Measurements from ENCODE around the gene KIF14.
"Not testable (repeated sequence)": the region's sequence is repeated elsewhere in the genome, so short reads cannot be mapped to it uniquely, and the experiment has no call there.

Gene KIF14

GRCh38 chr1:200652378-200652777 lies 31.8 kb upstream of the KIF14 start:
- Histone ChIP-seq H3K9me3 (ENCODE audit: control insufficient read depth in 1 of 2, low read length in 2 of 2) (no peaks in the 10 kb centered on the region), H3K4me1 (ENCODE audit: control insufficient read depth in 1 of 2, insufficient read depth in 2 of 2, low read length in 2 of 2) (no peaks in the 10 kb centered on the region), H3K27me3 (ENCODE audit: low read depth, low read length) (no peaks in the 10 kb centered on the region), H3K36me3 (ENCODE audit: control insufficient read depth in 1 of 2, insufficient read depth in 2 of 2, low read length in 2 of 2) (peaks cover 12 to 53% of the 10 kb centered on the region in 2 donors), H3K4me3 (ENCODE audit: low read depth in 1 of 2, low read length in 2 of 2) (no peak overlapping the region), H3K27ac (ENCODE audit: low read length) (no peak overlapping the region)

GRCh38 chr1:200646515-200646914 lies 26.0 kb upstream of the KIF14 start:
- Histone ChIP-seq H3K9me3 (ENCODE audit: control insufficient read depth in 1 of 2, low read length in 2 of 2) (no peaks in the 10 kb centered on the region), H3K27me3 (ENCODE audit: low read depth, low read length) (no peaks in the 10 kb centered on the region), H3K27ac (ENCODE audit: low read length) (no peak overlapping the region), H3K4me1 (ENCODE audit: control insufficient read depth in 1 of 2, insufficient read depth in 2 of 2, low read length in 2 of 2) (no peaks in the 10 kb centered on the region), H3K4me3 (ENCODE audit: low read depth in 1 of 2, low read length in 2 of 2) (no peak overlapping the region), H3K36me3 (ENCODE audit: control insufficient read depth in 1 of 2, insufficient read depth in 2 of 2, low read length in 2 of 2) (peaks cover 5 to 26% of the 10 kb centered on the region in 2 donors)

GRCh38 chr1:200644021-200644420 lies 23.5 kb upstream of the KIF14 start:
- Histone ChIP-seq H3K27ac (ENCODE audit: low read length) (no peak overlapping the region), H3K36me3 (ENCODE audit: control insufficient read depth in 1 of 2, insufficient read depth in 2 of 2, low read length in 2 of 2) (peaks cover 5 to 22% of the 10 kb centered on the region in 2 donors), H3K4me3 (ENCODE audit: low read depth in 1 of 2, low read length in 2 of 2) (no peak overlapping the region)

GRCh38 chr1:200642481-200642880 lies 21.9 kb upstream of the KIF14 start:
- H3K27ac ChIP-seq (ENCODE audit: low read length): no peak overlapping the region
- no peak overlapping the region for H3K4me3 ChIP-seq (ENCODE audit: low read depth in 1 of 2, low read length in 2 of 2)
- no peaks in the 10 kb centered on the region for H3K9me3 ChIP-seq (ENCODE audit: control insufficient read depth in 1 of 2, low read length in 2 of 2)
- no peaks in the 10 kb centered on the region for H3K4me1 ChIP-seq (ENCODE audit: control insufficient read depth in 1 of 2, insufficient read depth in 2 of 2, low read length in 2 of 2)
- H3K27me3 ChIP-seq (ENCODE audit: low read depth, low read length): no peaks in the 10 kb centered on the region
- H3K36me3 ChIP-seq (ENCODE audit: control insufficient read depth in 1 of 2, insufficient read depth in 2 of 2, low read length in 2 of 2): peaks cover 5 to 10% of the 10 kb centered on the region in 2 donors

More at GRCh38 chr1:200644021-200644420, 23.5 kb upstream of the KIF14 start:
- no peaks in the 10 kb centered on the region for H3K9me3 ChIP-seq (ENCODE audit: control insufficient read depth in 1 of 2, low read length in 2 of 2)
- no peaks in the 10 kb centered on the region for H3K27me3 ChIP-seq (ENCODE audit: low read depth, low read length)
- no peaks in the 10 kb centered on the region for H3K4me1 ChIP-seq (ENCODE audit: control insufficient read depth in 1 of 2, insufficient read depth in 2 of 2, low read length in 2 of 2)

- Histone ChIP-seq H3K27ac (ENCODE audit: low read length) (no peak overlapping the region), H3K36me3 (ENCODE audit: control insufficient read depth in 1 of 2, insufficient read depth in 2 of 2, low read length in 2 of 2) (peaks cover 0 to 3% of the 10 kb centered on the region in 2 donors), H3K4me3 (ENCODE audit: low read depth in 1 of 2, low read length in 2 of 2) (no peak overlapping the region), H3K9me3 (ENCODE audit: control insufficient read depth in 1 of 2, low read length in 2 of 2) (no peaks in the 10 kb centered on the region), H3K27me3 (ENCODE audit: low read depth, low read length) (no peaks in the 10 kb centered on the region), H3K4me1 (ENCODE audit: control insufficient read depth in 1 of 2, insufficient read depth in 2 of 2, low read length in 2 of 2) (no peaks in the 10 kb centered on the region)
These were observed 20.4 kb upstream of the KIF14 start for GRCh38 chr1:200640963-200641401.

- peaks cover 0 to 3% of the 10 kb centered on the region in 2 donors for H3K36me3 ChIP-seq (ENCODE audit: control insufficient read depth in 1 of 2, insufficient read depth in 2 of 2, low read length in 2 of 2)
- no peaks in the 10 kb centered on the region for H3K4me1 ChIP-seq (ENCODE audit: control insufficient read depth in 1 of 2, insufficient read depth in 2 of 2, low read length in 2 of 2)
- no peak overlapping the region for H3K4me3 ChIP-seq (ENCODE audit: low read depth in 1 of 2, low read length in 2 of 2)
- no peak overlapping the region for H3K27ac ChIP-seq (ENCODE audit: low read length)
- H3K27me3 ChIP-seq (ENCODE audit: low read depth, low read length): no peaks in the 10 kb centered on the region
- no peaks in the 10 kb centered on the region for H3K9me3 ChIP-seq (ENCODE audit: control insufficient read depth in 1 of 2, low read length in 2 of 2)
These were observed 19.9 kb upstream of the KIF14 start for GRCh38 chr1:200640373-200640962.

GRCh38 chr1:200638073-200638472 lies 17.5 kb upstream of the KIF14 start:
- H3K9me3 ChIP-seq (ENCODE audit: control insufficient read depth in 1 of 2, low read length in 2 of 2): no peaks in the 10 kb centered on the region
- H3K4me3 ChIP-seq (ENCODE audit: low read depth in 1 of 2, low read length in 2 of 2): no peak overlapping the region
- no peaks in the 10 kb centered on the region for H3K4me1 ChIP-seq (ENCODE audit: control insufficient read depth in 1 of 2, insufficient read depth in 2 of 2, low read length in 2 of 2)
- no peak overlapping the region for H3K27ac ChIP-seq (ENCODE audit: low read length)
- no peaks in the 10 kb centered on the region for H3K27me3 ChIP-seq (ENCODE audit: low read depth, low read length)
- H3K36me3 ChIP-seq (ENCODE audit: control insufficient read depth in 1 of 2, insufficient read depth in 2 of 2, low read length in 2 of 2): peaks cover 0 to 3% of the 10 kb centered on the region in 2 donors

- Histone ChIP-seq H3K4me3 (ENCODE audit: low read depth in 1 of 2, low read length in 2 of 2) (no peak overlapping the region), H3K36me3 (ENCODE audit: control insufficient read depth in 1 of 2, insufficient read depth in 2 of 2, low read length in 2 of 2) (peaks cover 0 to 3% of the 10 kb centered on the region in 2 donors), H3K4me1 (ENCODE audit: control insufficient read depth in 1 of 2, insufficient read depth in 2 of 2, low read length in 2 of 2) (no peaks in the 10 kb centered on the region), H3K27ac (ENCODE audit: low read length) (no peak overlapping the region), H3K27me3 (ENCODE audit: low read depth, low read length) (no peaks in the 10 kb centered on the region), H3K9me3 (ENCODE audit: control insufficient read depth in 1 of 2, low read length in 2 of 2) (no peaks in the 10 kb centered on the region)
These were observed 16.1 kb upstream of the KIF14 start for GRCh38 chr1:200636681-200637080.

GRCh38 chr1:200634261-200635122 lies 13.9 kb upstream of the KIF14 start:
- Histone ChIP-seq H3K27ac (ENCODE audit: low read length) (no peak overlapping the region), H3K36me3 (ENCODE audit: control insufficient read depth in 1 of 2, insufficient read depth in 2 of 2, low read length in 2 of 2) (no peaks in the 10 kb centered on the region), H3K9me3 (ENCODE audit: control insufficient read depth in 1 of 2, low read length in 2 of 2) (no peaks in the 10 kb centered on the region), H3K4me3 (ENCODE audit: low read depth in 1 of 2, low read length in 2 of 2) (no peak overlapping the region), H3K27me3 (ENCODE audit: low read depth, low read length) (no peaks in the 10 kb centered on the region), H3K4me1 (ENCODE audit: control insufficient read depth in 1 of 2, insufficient read depth in 2 of 2, low read length in 2 of 2) (no peaks in the 10 kb centered on the region)

- H3K27me3 ChIP-seq (ENCODE audit: low read depth, low read length): no peaks in the 10 kb centered on the region
- H3K36me3 ChIP-seq (ENCODE audit: control insufficient read depth in 1 of 2, insufficient read depth in 2 of 2, low read length in 2 of 2): no peaks in the 10 kb centered on the region
- no peaks in the 10 kb centered on the region for H3K4me1 ChIP-seq (ENCODE audit: control insufficient read depth in 1 of 2, insufficient read depth in 2 of 2, low read length in 2 of 2)
- no peaks in the 10 kb centered on the region for H3K9me3 ChIP-seq (ENCODE audit: control insufficient read depth in 1 of 2, low read length in 2 of 2)
- H3K27ac ChIP-seq (ENCODE audit: low read length): no peak overlapping the region
- H3K4me3 ChIP-seq (ENCODE audit: low read depth in 1 of 2, low read length in 2 of 2): no peak overlapping the region
These were observed 10.8 kb upstream of the KIF14 start for GRCh38 chr1:200631375-200631774.

- H3K36me3 ChIP-seq (ENCODE audit: control insufficient read depth in 1 of 2, insufficient read depth in 2 of 2, low read length in 2 of 2); H3K4me1 ChIP-seq (ENCODE audit: control insufficient read depth in 1 of 2, insufficient read depth in 2 of 2, low read length in 2 of 2); H3K27me3 ChIP-seq (ENCODE audit: low read depth, low read length); H3K9me3 ChIP-seq (ENCODE audit: control insufficient read depth in 1 of 2, low read length in 2 of 2); H3K27ac ChIP-seq (ENCODE audit: low read length); H3K4me3 ChIP-seq (ENCODE audit: low read depth in 1 of 2, low read length in 2 of 2): not testable (repeated sequence)
These were observed 10.0 kb upstream of the KIF14 start for GRCh38 chr1:200630515-200630899.
